Progenitor cell of endocrine pancreas (in vitro differentiated cells): ENCODE data around the gene GPRIN1. TPM values are rescaled to one million over a fixed set of nuclear protein-coding genes. Genes with fewer than 3 reads are reported as not detected.

Source experiments
- DNase-seq: peaks from one replicate; pipeline ENCODE4 v3.0.0; 2021; ENCODE audit warnings: low spot score; ENCODE audit not compliant: unreplicated experiment
- H3K27ac Mint-ChIP-seq: 2 replicates; pipeline ENCODE4 v1.8.0; 2021; ENCODE audit warnings: mild to moderate bottlenecking, moderate library complexity, mixed read lengths
- H3K27me3 Mint-ChIP-seq: 2 replicates; pipeline ENCODE4 v1.8.0; 2021; ENCODE audit warnings: mixed read lengths
- H3K36me3 Mint-ChIP-seq: 2 replicates; pipeline ENCODE4 v1.8.0; 2022; ENCODE audit warnings: mixed read lengths; ENCODE audit not compliant: insufficient read depth
- H3K4me1 Mint-ChIP-seq: 2 replicates; pipeline ENCODE4 v1.8.0; 2021; ENCODE audit warnings: low read depth, mixed read lengths
- H3K4me3 Mint-ChIP-seq: 2 replicates; pipeline ENCODE4 v1.8.0; 2021; ENCODE audit warnings: low read depth, mild to moderate bottlenecking, moderate library complexity, mixed read lengths
- H3K9me3 Mint-ChIP-seq: 2 replicates; pipeline ENCODE4 v1.8.0; 2021; ENCODE audit warnings: low read depth, mixed read lengths
- CTCF ChIP-seq: fragments of 200-600 bp; sonication (generic); IDR thresholded peaks from one replicate; pipeline ENCODE4 v1.5.0; 2021; ENCODE audit warnings: antibody characterized with exemption, mild to moderate bottlenecking; ENCODE audit not compliant: unreplicated experiment
- total RNA-seq: library from RNA; stranded (reverse); gene quantifications from 2 replicates; pipeline ENCODE4 v1.2.1, GENCODE V29; 2021

GPRIN1 gene
- total RNA-seq, 1 donor from 2014 or later: 5.9 TPM

GRCh38 chr5:176608937-176609723 is 826 bp downstream of the GPRIN1 start:
- H3K4me3 Mint-ChIP-seq: peak overlapping the region; percentile 88
- H3K9me3 Mint-ChIP-seq: no peaks in the 10 kb centered on the region
- no peak for DNase-seq
- peaks cover 39% of the 10 kb centered on the region for H3K27me3 Mint-ChIP-seq
- peak overlapping the region; percentile 92 for H3K27ac Mint-ChIP-seq
- TF ChIP-seq CTCF: no peak
- peaks cover 6% of the 10 kb centered on the region for H3K4me1 Mint-ChIP-seq
- H3K36me3 Mint-ChIP-seq: no peaks in the 10 kb centered on the region

GRCh38 chr5:176608142-176608705 is 1.7 kb downstream of the GPRIN1 start:
- H3K4me1 Mint-ChIP-seq: peaks cover 6% of the 10 kb centered on the region
- H3K4me3 Mint-ChIP-seq: peak overlapping the region; percentile 88
- no peak for DNase-seq
- no peaks in the 10 kb centered on the region for H3K36me3 Mint-ChIP-seq
- TF ChIP-seq CTCF: no peak
- peaks cover 32% of the 10 kb centered on the region for H3K27me3 Mint-ChIP-seq
- H3K9me3 Mint-ChIP-seq: no peaks in the 10 kb centered on the region
- no peak overlapping the region for H3K27ac Mint-ChIP-seq

- H3K36me3 Mint-ChIP-seq: no peaks in the 10 kb centered on the region
- H3K27me3 Mint-ChIP-seq: peaks cover 23% of the 10 kb centered on the region
- peaks cover 9% of the 10 kb centered on the region for H3K4me1 Mint-ChIP-seq
- no peak for TF ChIP-seq CTCF
- no peak for DNase-seq
- no peak overlapping the region for H3K27ac Mint-ChIP-seq
- H3K9me3 Mint-ChIP-seq: no peaks in the 10 kb centered on the region
- no peak overlapping the region for H3K4me3 Mint-ChIP-seq
Measured at GRCh38 chr5:176606875-176607274, 3.1 kb downstream of the GPRIN1 start.

GRCh38 chr5:176606032-176606431 is 3.9 kb downstream of the GPRIN1 start:
- no peak for DNase-seq
- Mint-ChIP-seq H3K9me3 (no peaks in the 10 kb centered on the region), H3K4me1 (peaks cover 9% of the 10 kb centered on the region), H3K4me3 (no peak overlapping the region), H3K27ac (no peak overlapping the region), H3K27me3 (peaks cover 17% of the 10 kb centered on the region), H3K36me3 (no peaks in the 10 kb centered on the region)
- TF ChIP-seq CTCF: no peak

GRCh38 chr5:176603091-176603490 is 6.9 kb downstream of the GPRIN1 start:
- Mint-ChIP-seq H3K36me3 (peaks cover 1% of the 10 kb centered on the region), H3K4me1 (peaks cover 3% of the 10 kb centered on the region), H3K27ac (peak overlapping the region; percentile 26), H3K9me3 (no peaks in the 10 kb centered on the region), H3K27me3 (peaks cover 14% of the 10 kb centered on the region), H3K4me3 (no peak overlapping the region)
- no peak for DNase-seq
- TF ChIP-seq CTCF: no peak
